B cell (primary cell): ENCODE results near the gene GFOD1.

Experiments
- CTCF ChIP-seq: fragments of 200-600 bp; IDR thresholded peaks from one replicate; pipeline ENCODE4 v1.8.0; 2022; ENCODE audit warnings: antibody characterized with exemption, mild to moderate bottlenecking
- EZH2 ChIP-seq: IDR thresholded peaks from 2 replicates; pipeline ENCODE4 v1.6.1; 2012; ENCODE audit warnings: borderline replicate concordance, low read depth, mild to moderate bottlenecking, moderate library complexity, low read length; ENCODE audit not compliant: insufficient read depth, poor library complexity, severe bottlenecking

DNA sequence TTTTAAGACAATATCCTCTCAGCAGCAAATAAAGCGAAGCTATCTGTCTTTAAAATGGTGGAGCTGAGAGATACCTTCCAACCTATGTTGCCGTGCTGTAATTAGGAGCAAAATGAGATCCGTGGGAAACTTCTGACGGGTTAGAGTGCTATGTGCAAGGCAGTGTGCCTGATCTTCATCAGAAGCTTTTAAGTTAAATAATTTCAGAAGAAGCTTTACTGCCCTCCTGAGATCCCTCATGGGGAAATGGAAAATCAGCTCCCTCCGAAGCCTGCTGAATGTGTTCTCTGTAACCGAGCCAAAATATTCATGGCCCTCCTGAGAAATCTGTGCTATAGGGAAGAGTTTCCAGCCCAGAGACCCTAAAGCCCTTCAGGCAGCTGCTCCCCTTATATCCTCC lies 115.3 kb downstream of the GFOD1 start:
- TF ChIP-seq CTCF (no peak), EZH2 (no peak)
